DMS53 (cell line): ENCODE measurements around the gene CUBN.
A peak's percentile ranks its signal among the peaks of the same experiment; 100 is the strongest.

Experiments
- DNase-seq: peaks from one replicate; lab custom pipeline; 2025; lab: John Stamatoyannopoulos, UW

CUBN gene

GRCh38 chr10:17068953-17069352 lies 60.7 kb downstream of the CUBN start:
- no peak for DNase-seq

DNA sequence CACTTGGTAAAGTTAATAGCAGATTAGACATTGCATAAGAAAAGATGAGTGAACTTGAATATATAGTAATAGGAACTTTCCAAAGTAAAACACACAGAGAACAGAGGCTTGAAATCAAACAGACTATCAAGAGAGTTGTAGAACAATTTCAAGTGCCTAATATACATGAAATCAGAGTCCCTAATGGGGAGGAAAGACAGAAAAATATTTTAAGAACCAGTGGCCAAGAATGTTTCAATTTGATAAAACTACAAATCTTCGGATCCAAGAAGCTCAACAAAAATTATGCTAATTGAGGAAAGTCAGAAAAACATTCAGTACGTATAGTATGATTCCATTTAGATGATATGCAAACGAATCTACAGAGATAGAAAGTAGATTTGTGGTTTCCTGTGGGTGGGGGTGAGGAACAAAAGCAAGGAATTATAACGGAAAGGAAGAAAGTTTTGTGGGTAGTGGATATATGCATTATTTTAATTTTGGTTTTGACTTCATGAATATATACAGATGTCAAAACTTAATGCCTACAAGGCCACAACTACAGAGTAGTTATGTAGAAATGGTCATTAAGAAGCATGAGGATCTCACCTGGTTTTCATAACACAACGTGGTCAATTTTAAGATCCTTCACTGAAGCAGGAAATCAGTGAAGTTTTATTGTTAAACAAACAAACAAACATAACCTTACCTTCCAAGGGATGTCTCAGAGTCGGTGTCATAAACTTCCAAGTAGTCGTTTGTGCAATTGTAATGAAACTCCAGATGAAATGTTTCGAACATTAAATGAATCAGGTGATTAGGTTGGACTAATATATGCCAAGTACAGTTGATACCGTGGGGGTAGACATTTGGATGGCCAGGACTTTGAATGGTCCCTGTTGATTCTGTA lies 62.0 kb downstream of the CUBN start:
- no peak for DNase-seq

GRCh38 chr10:17066807-17067206 lies 62.8 kb downstream of the CUBN start:
- DNase-seq, result no peak

DNA sequence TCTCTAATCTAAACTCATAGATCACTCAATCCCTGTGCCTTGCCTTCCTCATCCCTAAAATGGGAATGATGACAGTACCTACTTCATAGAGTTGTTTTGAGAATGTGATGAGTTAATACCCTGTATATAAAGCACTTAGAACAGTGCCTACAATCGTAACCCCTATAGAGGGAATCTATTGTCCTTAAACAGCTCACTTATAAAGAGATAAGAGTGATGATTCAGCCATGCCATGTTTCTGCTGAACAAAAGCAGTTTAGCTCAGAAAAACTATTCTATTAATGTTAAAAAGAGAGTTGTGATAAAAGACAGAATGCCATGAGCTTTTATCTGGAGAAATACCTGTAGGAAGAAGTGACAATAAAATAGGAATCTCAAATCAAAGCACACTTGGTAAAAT lies 63.6 kb downstream of the CUBN start:
- no peak for DNase-seq

GRCh38 chr10:17065273-17065672 lies 64.3 kb downstream of the CUBN start:
- no peak for DNase-seq

- no peak for DNase-seq
Measured at GRCh38 chr10:17064435-17064834, 65.2 kb downstream of the CUBN start.

- DNase-seq, result peak; percentile 84
Measured at GRCh38 chr10:17062955-17063484, 66.6 kb downstream of the CUBN start.

DNA sequence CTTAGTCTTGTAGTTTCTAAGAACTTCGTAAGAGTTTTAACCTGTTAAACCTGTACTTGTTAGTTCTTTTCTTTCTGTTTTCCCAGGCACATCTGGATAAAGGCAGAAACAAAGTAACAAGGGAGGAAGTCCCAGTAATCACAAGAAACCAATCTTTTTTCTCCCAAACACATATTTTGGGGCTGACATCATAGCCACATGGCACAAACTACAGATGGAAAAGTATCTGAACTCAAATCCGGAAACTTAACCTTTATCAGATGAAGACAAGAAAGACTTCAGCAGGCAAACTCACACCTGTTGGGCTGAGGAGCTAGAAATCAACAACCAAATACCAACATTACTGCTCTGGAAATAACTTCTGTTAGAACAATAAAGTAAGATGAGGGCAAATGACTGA lies 67.1 kb downstream of the CUBN start:
- DNase-seq, result no peak

DNA sequence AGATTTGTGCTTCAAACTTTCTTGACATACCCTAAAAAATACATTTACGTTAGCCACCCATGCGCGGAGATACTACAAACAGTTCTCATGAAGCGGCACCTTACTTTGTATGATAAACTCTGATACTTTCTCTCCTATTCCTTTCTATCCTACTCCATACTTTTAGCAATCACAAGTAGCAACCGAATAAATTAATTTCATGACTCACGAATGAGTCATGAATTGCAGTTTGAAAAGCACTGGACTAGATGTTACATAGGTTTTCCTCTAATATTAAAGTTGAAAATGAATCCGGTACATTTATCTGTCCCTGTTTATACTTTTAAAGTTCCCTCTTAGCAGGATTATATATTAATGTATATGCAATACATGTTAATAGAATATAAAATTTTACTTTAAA lies 67.6 kb downstream of the CUBN start:
- peak; percentile 27 for DNase-seq

DNA sequence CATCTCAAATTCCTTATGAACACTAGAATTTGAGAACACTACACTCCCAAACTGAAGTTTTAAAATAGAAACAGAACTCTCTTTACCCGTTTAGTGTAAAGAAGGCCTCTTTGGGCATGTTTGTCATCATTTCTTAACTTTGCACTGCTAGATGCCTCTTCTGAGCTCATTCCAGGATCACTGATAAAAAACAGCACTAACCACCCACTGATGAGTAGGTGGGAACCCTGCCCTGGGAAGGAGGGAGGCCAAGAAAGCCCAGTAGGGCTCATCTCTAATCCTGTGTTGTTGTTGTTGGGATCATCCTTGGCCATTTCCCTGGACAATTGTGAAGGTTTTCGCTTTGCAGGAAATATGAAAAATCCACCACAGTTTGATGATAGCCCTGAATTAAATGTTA lies 68.2 kb downstream of the CUBN start:
- DNase-seq, result no peak

DNA sequence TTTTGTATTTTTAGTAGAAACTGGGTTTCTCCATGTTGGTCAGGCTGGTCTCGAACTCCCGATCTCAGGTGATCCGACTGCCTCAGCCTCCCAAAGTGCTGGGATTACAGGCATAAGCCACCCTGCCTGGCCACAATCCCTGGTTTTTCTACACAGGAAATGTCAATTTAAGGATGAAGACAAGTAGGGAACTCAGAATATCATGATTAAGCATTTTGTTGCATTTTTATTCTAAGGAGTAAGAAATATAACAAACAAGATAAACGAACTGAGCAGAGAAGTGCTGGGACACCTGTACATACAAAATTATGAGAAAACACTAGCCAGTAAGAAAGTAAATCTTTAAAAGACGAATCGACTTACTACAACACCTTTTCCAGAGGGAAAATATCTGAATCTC lies 69.3 kb downstream of the CUBN start:
- no peak for DNase-seq

DNA sequence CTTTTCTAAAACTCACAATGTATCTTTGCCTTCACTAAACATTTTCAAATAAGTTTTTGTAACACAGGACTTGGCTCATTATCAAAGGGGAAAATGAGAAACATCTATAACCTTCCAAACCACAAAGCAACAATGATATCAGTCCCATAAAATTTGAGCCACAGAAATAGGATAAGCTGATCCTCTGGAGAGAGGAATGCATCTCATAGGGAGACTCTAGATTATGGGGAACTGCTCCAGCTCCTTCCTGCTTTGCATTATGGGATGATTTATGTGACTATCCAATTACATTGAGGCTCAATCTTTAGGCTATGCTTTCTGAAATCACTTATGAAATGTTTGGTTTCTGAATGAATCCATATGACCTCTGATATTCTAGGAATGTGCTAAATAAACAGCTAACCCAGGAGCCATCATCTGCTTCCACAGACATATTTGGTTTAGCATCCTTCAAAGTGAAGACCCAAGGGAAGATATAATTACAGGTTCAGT lies 70.4 kb downstream of the CUBN start:
- no peak for DNase-seq

DNA sequence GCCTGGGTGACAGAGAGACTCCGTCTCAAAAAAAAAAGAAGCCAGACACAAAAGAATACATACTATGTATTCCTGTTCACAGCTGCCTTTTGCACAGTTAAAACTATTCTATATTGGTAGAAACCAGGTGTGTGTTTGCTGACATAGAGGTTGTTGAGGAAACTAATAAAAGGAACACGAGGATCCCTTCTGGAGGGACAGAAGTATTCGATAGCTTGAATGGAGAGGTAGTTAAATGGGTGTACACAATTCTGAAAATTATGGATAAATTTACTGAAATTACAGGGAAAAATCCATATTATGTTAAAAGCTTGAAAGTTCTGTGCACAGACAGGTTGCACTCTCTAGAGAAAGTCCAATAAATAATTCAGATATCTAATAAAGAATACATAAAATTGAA lies 71.5 kb downstream of the CUBN start:
- no peak for DNase-seq

DNA sequence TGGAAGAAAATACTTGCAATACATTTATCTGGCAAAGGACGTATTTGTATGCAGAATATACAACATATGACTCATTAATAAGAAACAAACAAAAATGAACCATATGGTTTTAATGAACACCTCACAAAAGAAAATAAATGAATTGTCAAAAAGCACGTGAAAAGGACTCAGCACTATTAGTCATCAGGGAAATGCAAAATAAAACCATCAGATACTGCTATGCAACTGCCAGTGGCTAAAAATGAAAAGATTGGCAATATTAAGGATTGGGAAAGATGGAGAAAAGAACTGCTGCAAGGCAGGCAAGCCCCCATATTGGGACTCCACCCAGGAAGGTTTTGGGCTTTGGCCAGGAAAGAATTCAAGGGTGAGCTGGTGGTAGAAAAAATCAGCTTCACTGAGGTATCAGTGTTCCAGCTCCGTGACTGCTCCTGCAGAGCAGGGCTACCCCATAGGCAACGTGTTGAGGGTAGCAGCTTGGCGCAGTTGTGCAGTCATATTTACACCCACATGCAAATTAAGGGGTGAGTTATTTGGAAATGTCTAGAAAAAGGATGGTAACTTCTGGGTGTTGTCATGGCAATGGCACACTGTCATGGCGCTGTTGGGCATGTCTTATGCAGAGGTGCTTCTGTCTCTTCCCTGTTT lies 72.7 kb downstream of the CUBN start:
- DNase-seq, result no peak

DNA sequence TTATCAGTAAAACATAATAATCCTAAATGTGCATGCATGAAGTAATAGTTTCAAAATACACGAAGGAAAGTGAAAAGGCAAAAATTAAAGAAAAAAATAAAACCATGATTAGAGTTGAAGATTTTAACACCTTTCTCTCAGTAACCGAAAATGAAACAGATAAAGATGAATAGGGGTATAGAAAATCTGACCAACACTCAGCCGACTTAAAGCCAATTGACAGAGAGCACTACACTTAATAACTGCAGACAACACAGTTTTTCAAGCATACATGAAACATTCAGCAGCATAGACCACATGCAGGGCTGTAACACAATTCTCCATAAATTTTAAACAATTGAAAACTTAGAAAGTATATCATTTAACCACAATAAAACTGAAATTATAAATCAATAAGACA lies 76.1 kb downstream of the CUBN start:
- DNase-seq, result no peak

DNA sequence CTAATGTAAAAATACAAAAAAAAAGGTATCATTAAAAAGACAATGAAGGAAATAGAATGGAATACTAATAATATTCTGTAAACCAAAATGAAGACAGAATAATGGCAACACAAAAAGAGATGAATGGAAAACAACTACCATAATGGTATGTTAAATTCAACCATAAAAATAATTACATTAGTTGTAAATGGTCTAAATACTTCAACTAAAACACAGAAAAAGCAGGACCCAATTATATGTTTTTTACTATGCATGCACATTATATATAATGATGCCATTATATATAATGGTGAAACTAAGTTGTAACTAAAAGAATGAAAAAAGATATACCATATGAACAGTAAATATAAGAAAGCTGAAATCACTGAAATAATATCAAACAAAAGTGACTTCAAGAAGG lies 76.5 kb downstream of the CUBN start:
- no peak for DNase-seq

DNA sequence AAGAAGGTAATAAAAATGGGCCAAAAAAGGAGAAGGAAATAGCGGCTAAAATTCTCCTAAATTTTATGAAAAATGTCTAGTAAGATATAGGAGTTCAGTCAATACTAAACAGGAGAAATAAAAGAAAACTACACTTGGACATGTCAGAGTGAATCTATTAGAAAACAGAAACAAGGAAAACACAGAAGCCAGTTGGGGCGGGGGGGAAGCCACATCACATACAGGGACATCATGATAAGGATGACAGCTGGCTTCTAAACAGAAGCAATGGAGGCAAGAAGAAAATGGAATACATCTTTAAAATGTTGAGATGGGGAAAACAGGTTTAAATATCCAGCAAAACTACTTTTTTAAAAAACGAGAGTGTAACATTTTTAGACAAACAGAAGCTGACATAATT lies 77.8 kb downstream of the CUBN start:
- DNase-seq, result no peak

DNA sequence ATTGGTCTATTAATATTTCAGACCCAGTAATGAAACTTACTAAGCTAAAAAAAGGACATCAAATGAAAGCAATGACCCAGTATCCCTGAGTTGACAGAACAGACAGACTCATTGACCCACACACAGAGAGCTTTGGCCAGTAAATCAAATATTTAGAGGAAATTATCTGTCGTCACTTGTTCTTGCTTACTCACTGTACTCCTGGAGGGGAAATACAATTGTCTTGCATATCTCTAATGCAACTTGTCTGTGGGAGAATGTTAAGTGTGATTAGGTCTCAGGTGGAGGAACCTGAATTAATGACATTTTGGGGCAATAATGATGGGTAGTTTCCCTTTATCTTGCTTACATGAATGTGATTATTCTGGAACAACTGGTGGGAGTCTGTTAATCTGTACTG lies 80.4 kb downstream of the CUBN start:
- DNase-seq, result no peak

DNA sequence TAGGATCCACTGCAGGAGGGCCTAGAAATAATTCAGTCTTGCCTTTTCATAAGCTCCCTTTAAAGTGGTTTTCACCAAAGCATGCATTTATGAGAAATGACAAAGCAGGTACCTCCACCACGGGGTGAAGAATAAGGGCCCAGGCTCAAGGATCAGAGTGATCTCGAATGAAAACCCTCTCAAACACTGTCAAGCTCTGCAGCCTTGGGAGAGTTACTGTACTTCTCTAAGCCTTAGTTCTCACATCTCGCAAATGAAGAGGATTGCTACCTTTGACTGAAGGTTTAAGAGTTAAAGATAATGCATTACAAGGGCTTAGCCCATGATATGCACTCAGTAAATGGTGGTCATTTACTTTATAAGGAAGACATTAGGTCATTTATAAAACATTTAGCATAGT lies 81.7 kb downstream of the CUBN start:
- DNase-seq, result no peak

DNA sequence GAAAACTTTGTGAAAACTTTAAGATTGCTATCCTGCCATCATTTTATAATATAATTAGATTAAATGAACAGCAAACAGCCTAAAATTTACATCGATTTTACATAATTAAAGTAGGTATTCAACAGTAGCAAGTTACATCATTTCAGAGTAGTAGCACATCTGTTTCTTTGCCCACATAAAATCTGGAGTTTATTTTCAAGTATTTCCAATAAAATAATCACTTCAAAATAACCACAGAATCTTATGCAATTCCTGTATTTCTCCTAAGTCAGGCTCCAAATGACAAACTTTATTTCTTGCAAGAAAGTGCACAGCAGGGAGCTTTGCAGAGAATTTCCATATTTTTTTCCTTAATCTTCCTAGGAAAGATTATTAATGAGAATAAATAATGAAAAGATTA lies 82.6 kb downstream of the CUBN start:
- DNase-seq, result no peak

DNA sequence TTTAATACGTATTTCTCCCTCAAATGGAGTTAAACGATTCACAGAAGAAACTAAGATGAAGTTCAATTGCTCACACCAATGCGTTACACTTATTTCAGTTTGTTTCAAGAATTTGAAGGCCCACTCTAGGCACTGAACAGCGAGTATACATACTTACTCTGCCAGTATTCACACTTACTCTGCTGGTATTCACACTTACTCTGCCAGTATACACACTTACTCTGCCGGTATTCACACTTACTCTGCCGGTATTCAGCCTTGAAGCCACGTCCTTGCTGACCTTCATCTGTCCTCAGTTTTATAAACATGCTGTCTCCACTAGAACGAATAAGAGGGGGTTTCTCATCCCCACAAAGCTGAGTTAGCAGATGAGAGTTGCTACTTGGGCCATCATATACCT lies 86.0 kb downstream of the CUBN start:
- DNase-seq, result no peak

DNA sequence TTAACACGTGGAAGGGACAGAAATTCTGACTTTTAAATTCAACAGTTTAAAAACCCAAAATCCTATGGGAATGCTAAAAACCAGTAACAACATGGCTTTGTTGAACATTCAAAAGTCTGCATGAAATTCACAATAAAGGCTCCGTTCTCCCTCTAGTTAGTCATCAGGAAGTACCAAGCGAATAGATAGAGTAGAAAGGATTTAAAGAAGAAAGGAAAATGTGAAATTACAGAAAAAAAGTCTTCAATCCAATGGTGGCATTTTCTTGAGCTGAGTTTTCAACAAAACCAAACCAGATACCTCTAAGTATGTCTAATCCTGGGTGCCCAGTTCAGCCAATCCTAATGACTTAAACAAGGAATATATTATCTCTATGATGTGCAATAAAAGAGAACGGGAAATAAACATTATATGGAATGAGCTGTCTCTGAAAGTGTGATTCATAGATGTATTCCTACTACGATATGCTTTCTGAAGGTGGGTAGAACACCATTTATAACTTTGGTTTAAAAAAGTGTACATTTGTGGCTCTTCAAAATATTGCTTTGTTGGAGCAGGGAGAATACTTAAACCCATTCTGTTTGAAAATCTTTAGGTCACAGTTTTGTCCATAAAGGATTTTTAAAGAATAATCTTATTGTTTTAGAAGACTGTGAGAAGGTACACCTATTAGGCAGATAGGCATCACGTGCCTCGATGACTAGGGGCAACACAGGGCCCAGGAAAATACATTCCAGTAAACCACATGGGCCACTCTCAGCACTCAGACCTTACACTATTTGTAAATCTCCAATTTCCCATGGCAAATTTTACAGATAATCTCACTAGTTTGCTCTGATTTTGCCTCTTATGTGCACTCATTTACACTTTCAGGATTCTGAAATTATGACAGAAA lies 87.7 kb downstream of the CUBN start:
- no peak for DNase-seq
